Neural progenitor cell (in vitro differentiated cells): ENCODE results near the gene RHOBTB3.

Experiments
- CTCF ChIP-seq: fragments of 200-600 bp; sonication (generic); IDR thresholded peaks from 2 replicates; pipeline ENCODE4 v1.5.1; 2017; ENCODE audit warnings: antibody characterized with exemption, mild to moderate bottlenecking
- EZH2phosphoT487 ChIP-seq: fragments of 200-600 bp; sonication (generic); IDR thresholded peaks from 2 replicates; pipeline ENCODE4 v1.6.1; 2017; ENCODE audit warnings: antibody characterized with exemption

DNA sequence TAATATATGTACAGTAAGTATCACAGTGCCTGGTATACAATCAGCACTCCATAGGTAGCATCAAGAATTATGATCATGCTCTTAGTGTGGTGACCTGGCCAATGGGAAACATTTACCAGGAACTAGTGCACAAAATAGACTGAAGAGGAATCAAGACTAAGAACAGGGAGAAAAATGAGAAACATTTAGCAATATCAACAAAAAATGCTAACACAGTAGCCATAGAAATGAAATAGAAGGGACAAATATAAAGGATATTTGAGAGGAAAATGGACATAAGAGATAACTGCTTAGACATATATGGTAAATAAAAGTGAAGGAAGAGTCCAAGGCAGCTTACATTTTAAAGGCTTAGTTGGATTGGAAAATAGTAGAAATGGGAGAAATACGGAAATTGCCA, 31.8 kb upstream of the RHOBTB3 start:
- TF ChIP-seq EZH2phosphoT487 (no peak), CTCF (no peak)
